Stimulated activated CD4-positive, alpha-beta T cell treated with anti-CD3 and anti-CD28 coated beads, TNF-alpha, amount 100 ng/mL, for 24 hours (primary cell): ENCODE measurements around the gene SDC3.
"Not testable (repeated sequence)": the region's sequence is repeated elsewhere in the genome, so short reads cannot be mapped to it uniquely, and the experiment has no call there.

ENCODE experiments used
- DNase-seq, 3 experiments: peaks; one replicate each; pipeline ENCODE4 v3.0.0-alpha.2; 2020; ENCODE audit warnings: low read depth in 3 of 3

The SDC3 gene, protein sequence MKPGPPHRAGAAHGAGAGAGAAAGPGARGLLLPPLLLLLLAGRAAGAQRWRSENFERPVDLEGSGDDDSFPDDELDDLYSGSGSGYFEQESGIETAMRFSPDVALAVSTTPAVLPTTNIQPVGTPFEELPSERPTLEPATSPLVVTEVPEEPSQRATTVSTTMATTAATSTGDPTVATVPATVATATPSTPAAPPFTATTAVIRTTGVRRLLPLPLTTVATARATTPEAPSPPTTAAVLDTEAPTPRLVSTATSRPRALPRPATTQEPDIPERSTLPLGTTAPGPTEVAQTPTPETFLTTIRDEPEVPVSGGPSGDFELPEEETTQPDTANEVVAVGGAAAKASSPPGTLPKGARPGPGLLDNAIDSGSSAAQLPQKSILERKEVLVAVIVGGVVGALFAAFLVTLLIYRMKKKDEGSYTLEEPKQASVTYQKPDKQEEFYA

DNA sequence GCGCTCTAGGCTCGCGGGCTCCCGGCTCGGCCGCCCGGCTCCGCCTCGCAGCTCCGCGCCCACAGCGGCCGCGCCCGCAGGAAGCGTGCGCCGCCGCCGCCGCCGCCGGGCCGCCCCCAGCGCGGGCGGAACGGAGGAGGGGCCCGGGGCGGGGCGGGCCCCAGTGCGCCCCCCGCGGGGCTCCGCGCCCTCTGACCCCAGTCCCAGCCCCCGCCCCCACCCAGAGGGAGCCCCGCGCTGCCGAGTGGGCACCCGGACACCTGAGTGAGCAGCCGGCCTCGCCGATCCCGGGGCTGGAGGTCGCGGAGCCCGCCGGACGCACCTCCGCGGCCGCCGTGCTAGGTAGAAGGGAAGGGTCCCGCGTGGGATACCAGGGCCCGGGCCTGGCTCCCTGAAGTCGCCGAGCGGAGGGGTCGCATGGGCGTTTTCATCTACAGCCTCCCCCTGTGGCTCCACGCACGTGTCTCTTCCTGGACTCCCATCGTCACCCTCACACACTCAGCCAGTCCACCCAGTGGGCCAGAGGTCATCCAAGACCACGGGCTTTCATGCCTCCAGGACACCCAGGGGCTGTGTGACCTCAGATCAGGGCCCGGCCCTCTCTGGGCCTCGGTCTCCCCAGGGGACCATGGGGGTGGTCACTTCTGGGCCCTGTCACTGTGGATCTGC lies at the start of gene SDC3:
Gene SDC3, minus strand, starts transcription at position 63 of the 669 bp plus-strand sequence. CDS start 172 bp downstream, outside the sequence.
- DNase-seq = no peak

DNA sequence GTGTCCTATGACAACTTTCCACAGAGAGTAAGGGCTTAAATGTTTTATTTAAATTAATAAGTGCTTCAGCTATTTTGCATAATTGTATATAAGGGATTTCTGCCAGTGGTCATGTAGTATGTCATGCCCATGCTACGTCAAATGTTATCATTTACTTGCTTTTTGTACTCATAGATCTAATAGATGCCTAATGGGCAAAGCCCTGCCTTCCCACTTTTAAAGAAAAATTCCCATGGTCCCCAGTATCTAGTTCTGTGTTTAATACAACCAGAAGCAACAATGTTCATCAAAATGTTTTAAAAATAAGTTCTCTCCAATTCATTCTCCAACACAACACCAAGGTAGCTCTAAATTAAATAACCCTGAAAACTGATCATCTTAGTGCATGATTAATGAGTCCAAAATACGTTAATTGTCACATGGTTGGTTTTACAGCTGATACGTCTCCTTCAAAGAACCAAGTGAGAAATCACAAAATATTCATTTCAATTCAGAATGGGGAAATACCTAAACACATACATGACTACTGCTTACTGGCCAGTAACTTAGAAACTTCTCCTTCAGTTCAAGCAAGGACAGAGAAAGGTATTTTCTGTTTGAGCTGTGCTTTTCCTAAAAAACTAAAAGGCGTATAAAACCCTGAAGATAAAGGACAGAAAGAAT lies 49.1 kb upstream of the SDC3 start:
- DNase-seq = no peak

DNA sequence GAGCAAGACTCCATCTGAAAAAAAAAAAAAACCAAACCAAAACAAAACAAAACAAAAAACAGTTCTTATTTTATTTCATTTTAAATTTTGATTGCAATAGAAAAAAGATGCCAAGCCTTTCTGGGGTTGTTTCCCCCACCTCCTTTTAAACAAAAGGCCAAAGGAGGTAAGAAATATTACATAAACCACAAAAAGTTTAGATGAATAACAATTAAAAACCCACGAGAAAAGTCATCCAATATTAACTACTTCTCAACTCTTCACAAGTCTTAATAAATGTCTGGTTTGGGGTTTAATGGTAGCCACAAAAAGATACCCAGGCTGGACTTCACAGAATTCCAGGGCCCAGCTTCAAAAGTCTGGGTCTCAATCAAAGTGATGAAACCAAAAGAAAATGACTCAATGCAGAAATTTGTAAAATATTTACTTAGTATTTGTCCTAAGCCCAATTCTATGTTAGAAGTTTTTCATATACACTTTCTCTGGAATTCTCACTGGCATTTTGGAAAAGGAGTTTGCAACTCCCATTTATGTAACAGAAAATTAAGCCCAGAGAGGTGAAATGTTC lies 47.0 kb upstream of the SDC3 start:
- no peak for DNase-seq

DNA sequence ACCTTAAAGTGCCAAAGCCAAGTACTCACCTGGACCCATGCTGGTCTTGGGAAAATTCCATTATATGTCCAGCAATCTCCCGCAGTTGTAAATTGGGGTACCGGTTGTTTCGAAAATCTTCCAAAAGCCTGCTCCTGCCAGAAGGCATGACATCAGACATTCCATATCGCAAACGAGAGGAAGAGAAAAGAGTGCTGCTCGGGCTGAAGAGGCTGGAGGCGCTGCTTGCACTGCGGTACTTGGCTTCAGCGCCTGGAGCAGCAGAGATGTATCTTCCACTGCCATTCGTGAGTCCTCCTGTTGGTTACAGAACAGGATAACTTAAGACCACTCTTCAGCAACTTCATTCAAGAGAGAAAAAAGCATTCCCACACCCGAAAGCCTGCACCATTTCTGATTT lies 45.1 kb upstream of the SDC3 start:
- no peak for DNase-seq

DNA sequence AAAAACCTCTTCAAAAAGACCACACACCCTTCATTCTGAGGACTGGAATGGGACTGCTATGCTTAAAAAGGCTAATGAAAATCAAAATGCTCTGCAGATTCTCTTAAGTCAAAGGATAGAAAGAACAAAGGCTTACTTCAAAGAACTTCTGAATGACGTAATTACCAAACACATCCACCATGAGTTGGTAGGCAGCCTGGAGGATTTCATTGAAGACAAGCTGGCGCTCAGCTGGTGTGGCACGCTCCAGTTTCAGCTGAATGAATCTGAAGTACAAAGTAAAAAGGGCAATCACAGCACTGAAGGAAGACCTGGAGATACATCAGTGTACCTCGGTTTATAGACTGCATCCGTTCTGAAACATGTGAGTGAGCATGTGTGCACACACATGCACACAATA lies 43.5 kb upstream of the SDC3 start:
- DNase-seq = no peak

DNA sequence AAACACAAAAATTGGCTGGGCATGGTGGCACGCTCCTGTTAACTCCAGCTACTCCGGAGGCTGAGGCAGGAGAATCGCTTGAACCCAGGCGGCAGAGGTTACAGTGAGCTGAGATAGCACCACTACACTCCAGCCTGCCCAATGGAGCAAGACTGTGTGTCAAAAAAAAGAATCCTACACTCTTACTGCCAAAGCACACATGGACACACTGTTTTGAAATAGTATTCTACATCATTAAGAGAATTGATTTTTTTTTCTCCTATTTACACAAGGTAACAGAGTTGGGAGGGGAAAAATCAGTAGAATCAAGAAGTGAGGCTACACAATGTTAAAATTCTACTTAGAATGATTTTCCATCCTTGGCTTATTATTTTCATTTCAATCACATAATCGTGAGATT lies 42.1 kb upstream of the SDC3 start:
- DNase-seq = no peak

DNA sequence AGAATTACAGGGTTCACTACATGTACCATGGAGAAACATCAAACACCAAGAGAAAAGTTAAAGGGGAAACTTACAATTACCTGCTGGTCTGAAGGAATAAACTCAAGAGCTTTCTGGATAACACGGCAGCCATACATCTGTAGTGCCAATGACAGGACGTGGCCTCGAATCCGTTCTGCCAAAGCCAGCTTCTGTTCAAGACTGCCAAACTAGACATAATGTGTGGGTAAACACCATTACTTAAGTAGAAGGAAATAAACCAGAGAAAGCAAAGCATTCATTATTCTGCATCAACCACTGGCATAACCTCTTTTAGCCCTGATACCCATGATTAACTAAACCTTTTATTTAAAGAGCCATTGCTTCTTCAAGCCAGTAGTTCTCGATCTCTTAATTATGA lies 41.5 kb upstream of the SDC3 start:
- DNase-seq = no peak

DNA sequence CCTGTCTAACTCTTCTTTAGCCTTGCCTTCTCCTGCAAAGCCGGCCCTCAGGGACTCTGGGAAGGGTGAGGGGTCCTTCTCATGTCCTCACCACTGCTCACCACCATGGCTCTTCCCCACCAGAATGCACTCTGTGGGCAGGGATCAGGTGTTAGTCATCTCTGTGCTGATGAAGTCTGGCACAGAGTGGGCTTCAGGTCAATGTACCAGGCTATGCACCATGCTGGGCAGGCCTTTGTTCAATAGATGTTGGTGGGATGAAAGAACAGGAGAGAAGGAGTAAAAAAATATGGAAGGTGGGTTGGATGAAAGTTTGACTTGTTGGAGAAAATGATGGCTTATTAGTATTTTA lies 40.9 kb upstream of the SDC3 start:
- DNase-seq = not testable (repeated sequence)

DNA sequence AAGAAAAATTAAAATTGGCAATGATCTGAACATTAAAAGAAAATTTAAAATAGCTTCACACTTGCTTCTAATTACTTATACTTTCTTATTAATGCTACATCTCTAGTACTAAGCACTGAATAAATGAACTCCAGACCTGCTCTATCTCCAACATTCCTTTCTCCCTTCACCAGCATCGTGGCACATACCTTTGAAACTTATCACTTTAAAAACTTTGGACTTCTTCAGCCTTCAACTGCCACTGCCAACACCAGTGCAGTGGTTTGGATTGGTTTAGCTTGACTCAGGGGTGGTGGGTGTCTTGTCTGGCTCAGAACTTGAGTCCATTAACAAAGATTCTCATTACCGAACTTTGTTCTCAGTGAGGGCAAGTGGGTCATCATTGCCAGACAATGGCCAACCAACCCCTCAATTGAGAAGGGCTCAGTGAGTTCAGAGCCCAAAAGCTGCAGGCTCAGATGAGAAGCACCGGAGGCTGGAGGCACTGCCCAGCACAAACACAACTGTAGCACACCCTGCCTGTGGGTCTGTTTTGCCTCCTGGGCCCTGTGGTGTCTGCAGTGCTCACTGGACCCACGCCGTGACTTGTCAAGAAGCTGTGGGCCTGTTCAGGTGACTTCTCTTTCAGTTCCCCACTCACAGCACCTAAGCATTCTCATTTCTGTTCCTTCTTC lies 40.4 kb upstream of the SDC3 start:
- not testable (repeated sequence) for DNase-seq

DNA sequence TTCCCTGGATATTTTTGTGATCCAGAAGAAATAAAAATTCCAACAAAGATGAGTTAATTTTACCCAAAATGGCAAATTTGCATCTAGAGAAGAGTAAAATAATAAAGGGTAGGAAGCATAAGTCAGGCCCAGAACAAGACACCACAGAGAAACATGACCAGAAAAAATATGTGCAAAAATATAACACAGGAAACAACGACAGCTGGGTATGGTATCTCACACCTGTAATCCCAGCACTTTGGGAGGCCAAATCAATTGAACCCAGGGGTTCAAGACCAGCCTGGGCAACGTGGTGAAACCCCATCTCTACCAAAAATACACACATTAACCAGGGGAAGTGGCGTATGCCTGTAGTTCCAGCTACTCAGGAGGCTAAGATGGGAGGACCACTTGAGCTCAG lies 39.7 kb upstream of the SDC3 start:
- DNase-seq = no peak

DNA sequence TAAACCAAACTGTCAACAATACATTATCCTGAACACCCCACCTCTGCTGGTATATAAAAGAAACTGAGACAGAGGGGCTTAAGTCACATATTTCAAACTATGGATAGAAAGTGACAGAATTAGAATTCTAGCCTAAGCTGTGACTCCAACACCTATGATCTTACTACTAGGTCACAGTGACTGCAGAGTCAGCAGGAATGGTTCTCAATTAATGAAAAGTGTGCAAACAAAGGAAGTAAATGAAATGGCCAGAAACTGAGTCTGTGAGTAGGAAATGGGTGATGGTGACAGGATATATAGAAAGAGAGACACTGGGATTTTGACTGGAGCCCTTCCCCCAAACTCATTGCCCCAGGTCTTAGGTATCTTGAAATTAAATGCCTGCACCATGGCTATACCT lies 38.7 kb upstream of the SDC3 start:
- DNase-seq = no peak

DNA sequence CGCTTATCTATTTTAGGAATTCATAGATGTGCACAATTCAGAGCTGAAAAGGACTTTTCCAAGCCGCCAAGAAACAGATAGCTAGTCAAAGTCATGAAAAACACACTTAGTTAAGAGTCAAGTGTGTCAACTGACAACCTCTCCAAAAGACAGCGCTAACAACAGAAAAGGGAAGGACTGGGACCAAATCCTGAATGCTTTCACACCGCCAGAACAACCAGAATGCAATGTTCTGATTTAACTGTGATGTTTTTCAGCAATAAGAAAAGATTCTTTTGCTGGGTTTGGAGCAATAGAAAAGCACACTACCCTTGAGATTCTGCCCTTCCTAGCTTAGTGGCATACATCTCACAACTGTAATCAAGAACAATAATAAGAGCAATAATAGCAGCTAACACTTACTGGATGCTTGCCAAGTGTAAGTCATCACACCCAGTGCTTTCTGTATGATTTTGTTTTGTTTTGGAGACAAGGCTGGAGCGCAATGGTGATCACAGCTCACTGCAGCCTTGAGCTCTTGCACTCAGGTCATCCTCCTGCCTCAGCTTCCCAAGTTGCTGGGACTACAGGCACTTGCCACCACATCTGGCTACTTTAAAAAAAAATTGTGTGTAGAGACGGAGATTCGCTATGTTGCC lies 33.9 kb upstream of the SDC3 start:
- DNase-seq = no peak

DNA sequence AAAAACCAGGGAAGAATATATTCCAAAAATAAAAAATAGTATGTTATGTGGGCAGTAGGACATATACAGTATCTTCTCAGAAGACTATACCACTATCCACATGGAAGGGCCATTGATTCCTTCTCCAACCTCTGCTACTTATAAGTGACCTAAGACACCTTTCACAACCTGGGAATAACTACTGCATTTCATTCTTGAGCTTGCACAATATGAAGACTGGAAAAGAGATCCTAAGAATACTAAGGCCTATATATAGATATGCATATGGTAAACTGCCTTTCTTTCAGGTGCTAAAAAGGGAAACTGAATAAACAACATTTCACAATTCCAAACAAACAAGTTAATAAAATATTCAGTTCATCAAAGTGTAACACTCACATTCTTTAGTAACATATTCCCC lies 32.0 kb upstream of the SDC3 start:
- no peak for DNase-seq

DNA sequence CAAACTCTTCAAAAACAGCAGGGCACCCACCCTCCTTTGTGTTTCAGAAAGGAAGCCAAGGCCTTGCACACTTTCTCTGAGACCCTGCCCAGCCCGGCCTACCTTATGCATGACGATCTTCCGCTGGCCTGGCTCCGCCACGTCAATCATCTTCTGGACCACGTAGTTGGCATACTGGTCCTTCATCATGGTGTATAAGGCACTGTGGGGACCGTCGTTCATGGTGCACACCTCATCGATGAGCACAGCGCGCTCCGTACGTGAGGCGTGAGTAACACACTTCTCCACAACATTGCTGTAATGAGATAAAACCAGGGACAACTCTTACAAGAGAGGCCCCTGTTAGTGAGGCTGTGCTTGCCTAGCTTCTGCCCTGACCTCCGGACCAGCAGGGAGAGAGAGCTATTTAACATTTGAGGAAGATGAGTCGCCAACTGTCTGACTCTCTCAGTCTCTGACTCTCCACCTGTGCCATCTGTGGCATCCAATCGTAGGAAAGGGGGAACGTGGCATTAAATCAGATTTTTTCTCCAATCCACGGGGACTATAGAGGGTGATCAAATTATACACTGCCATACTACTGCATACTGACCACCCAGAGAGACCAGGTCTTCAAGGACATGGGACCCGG lies 28.1 kb upstream of the SDC3 start:
- no peak for DNase-seq

DNA sequence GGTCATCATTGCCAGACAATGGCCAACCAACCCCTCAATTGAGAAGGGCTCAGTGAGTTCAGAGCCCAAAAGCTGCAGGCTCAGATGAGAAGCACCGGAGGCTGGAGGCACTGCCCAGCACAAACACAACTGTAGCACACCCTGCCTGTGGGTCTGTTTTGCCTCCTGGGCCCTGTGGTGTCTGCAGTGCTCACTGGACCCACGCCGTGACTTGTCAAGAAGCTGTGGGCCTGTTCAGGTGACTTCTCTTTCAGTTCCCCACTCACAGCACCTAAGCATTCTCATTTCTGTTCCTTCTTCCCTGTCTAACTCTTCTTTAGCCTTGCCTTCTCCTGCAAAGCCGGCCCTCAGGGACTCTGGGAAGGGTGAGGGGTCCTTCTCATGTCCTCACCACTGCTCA lies 27.2 kb upstream of the SDC3 start:
- not testable (repeated sequence) for DNase-seq

DNA sequence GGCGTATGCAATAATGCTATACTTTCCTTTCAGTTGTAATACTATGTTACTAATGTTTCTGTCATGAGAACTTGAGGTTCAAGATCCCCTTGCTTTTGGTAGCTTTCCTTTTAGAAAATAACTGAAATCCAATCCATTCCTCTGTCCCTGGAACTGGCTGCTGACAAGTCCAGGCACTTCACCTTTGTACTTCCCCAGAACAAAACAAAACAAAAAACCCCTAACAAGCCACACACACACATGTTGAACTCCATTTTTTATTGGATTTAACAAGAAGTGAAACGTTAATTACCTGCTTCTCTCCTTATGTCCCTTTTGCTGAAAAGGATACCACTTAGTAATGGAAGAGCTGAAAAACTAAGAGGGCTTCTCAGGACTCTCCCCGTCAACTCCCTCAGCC lies 26.1 kb upstream of the SDC3 start:
- no peak for DNase-seq

DNA sequence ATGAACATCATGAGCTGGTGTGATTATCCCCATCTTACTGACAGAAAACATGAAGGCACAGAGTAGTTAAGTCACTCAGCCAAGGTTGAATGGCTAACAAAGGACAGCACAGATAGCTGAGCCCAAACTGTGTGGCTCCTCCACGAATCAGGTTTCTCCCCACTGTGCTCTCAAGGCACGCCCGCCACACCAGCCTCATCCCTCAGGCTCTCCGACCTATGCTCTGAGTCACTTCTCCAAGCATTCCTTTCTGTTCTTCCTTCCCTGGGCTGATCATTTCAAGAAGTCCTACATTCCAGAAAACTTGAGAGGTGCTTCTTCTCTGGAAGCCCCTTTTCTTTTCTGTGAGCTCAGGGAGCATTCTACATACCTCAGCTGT lies 25.3 kb upstream of the SDC3 start:
- no peak for DNase-seq

DNA sequence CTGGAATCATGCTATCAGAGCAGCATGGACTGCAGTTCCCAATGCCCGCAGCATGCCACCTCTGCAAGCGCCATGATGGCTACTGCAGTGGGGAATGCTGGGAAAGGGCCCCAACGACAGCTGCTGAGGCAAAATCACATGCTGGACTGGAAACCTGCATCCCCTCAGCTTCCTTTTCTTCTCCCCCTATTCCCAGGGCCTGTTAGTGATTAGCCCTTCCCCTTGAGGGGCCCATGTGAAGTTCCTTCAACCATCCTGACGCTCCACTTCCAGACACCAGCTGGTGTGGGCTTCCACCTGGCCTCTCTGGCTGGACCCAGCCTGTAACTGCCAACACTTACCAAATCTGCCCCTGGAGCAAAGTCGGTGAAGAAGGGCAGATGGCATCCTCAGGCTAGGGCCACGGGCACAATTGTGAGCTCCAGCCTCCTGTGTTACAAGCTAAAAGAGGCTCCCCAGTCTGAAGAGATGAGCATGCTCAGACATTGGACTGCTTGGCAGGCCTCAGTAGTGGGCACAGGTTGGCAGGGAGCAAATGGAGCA lies 22.1 kb upstream of the SDC3 start:
- DNase-seq = no peak

DNA sequence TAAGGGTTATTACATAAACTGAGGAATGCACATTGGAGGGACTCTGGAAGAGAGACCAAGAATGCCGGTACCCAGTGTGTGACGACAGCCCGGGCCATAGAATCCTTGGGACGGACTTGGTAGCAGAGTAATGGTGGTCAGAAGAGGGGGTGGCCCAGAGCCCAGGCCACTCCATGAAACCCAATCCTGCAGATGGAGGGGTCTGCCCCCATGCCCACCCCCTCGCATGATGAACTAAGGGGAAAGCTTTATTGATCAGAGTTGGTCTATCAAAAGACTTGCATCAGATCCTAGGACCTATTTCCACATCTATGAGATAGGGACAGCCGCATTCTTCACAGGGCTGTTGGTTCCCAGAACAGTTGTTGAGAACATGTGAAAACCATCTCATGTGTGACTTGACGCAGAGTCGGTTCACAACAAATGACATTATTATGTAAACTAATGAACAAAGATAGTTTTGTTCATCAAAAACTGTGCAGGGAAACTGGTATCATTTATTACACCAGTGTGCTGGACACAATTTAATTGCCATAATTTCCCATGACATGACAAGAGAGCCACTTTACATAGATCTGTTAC lies 21.5 kb upstream of the SDC3 start:
- no peak for DNase-seq

DNA sequence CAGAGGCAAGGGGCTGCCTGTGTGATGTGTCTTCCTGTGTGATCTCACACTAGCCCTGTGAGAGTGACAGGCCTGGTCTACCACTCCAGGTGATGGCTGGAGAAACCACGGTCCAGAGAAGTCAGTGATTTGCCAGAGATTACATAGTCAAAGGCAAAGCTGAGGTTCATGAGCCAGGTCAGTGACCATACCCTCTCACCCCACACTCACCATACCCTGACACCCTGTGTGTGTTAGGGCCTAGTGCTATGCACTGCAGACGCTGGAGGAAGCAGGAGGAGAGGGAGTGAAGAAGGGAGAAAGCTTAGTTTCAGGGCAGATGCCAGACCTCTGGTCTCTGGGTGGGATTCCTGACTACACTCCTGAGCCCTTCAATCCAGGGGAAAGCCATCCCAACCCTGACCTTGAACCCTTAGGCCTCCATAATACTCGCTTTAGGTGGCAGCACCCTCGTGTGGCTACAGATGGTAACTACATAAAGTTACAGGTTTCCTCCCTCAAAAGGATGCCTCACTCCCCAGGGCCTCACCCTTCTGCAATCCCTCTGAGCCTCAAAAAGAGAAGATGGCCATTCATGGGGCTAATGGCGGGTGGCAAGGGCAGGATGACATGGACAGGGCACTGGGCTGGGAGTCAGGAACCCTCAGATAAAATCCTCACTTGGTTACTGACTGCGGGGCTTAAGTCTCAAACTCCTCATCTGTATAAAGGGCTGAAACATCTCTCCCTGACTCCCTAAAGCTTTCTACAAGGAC lies 20.8 kb upstream of the SDC3 start:
- DNase-seq = peak; percentile 22 to 31 (median 26)
